Measurements from ENCODE around the gene CUEDC1.

DNA sequence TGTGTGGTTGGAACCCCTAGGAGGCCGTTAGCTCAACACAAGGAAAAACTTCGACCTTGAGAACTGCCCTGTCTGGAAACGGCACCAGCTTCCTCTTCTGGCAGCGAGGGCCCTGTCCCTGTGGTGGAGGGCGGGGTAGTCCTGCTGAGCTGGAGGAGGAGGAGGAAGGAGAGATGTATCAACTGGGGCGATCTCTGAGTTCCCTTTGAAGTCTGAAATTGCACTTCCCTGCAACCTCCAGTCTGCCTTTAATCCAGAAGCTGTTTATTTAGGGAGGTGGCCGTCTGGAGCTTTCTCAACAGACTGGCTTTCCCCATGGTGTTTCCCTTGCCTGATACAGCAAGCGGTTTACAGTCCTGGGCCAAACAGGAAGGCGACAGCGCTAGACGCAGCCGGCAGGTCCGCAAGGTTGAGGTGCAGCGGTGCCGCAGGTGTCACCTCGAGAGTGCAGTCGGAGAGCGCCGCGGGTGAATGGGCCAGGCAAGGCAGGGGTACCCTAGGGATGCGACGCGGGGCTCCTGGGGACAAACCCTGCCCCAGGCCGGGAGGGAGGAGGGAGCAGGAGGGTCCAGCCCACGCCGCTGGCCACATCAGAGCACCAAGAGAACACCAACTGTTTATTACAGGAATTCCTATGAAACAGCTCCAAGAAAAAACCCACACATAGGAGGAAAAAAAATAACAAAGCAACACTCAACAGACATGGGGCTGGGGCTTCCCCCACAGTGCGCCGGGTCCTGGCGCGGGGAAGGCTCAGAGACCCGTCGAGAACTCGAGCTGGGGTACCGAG is 94.0 kb downstream of the CUEDC1 start:
- TF ChIP-seq, protein P1, sequence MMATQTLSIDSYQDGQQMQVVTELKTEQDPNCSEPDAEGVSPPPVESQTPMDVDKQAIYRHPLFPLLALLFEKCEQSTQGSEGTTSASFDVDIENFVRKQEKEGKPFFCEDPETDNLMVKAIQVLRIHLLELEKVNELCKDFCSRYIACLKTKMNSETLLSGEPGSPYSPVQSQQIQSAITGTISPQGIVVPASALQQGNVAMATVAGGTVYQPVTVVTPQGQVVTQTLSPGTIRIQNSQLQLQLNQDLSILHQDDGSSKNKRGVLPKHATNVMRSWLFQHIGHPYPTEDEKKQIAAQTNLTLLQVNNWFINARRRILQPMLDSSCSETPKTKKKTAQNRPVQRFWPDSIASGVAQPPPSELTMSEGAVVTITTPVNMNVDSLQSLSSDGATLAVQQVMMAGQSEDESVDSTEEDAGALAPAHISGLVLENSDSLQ (IDR thresholded peaks at IDR 0.05) = no peak
- TF ChIP-seq TAF7 (tag; IDR thresholded peaks at IDR 0.05) = no peak
